Aorta (tissue), 5 donors: Measurements from ENCODE around the gene IFIT2. TPM values are rescaled to one million over a fixed set of nuclear protein-coding genes. Genes with fewer than 3 reads are reported as not detected.

Source experiments
- ATAC-seq: fragments of 200-7000 bp; cut with Tn5 transposase; one replicate; pipeline ENCODE4 v1.9.1; 2022; ENCODE audit warnings: moderate library complexity; ENCODE audit not compliant: low FRiP score
- DNase-seq, 2 donors: peaks; one replicate each; pipeline ENCODE4 v3.0.0-alpha.2; 2020
- H3K27ac ChIP-seq, 2 donors: one replicate each; pipeline ENCODE4 v1.5.1; 2013; ENCODE audit warnings: low read length in 2 of 2, mild to moderate bottlenecking in 2 of 2, moderate library complexity in 2 of 2, control low read depth in 1 of 2, inconsistent platforms in 1 of 2, low read depth in 1 of 2
- H3K27me3 ChIP-seq, 2 donors: one replicate each; pipeline ENCODE4 v1.6.1; 2013; ENCODE audit warnings: control low read depth in 1 of 2, low read length in 1 of 2, mild to moderate bottlenecking in 1 of 2, moderate library complexity in 1 of 2; ENCODE audit not compliant: insufficient read depth in 2 of 2, control insufficient read depth in 1 of 2
- H3K36me3 ChIP-seq, 2 donors: one replicate each; pipeline ENCODE4 v1.6.1; 2013; ENCODE audit warnings: control low read depth in 1 of 2, low read length in 1 of 2, mild to moderate bottlenecking in 1 of 2; ENCODE audit not compliant: insufficient read depth in 2 of 2, control insufficient read depth in 1 of 2
- H3K4me1 ChIP-seq, 2 donors: one replicate each; pipeline ENCODE4 v1.6.1; 2013; ENCODE audit warnings: low read length in 2 of 2, control low read depth in 1 of 2, mild to moderate bottlenecking in 1 of 2, moderate library complexity in 1 of 2; ENCODE audit not compliant: insufficient read depth in 2 of 2, control insufficient read depth in 1 of 2
- H3K4me3 ChIP-seq, 2 donors: one replicate each; pipeline ENCODE4 v1.5.1; 2013; ENCODE audit warnings: low read length in 2 of 2, control low read depth in 1 of 2, mild to moderate bottlenecking in 1 of 2
- H3K9me3 ChIP-seq: one replicate; pipeline ENCODE4 v1.6.1; 2013; ENCODE audit warnings: mild to moderate bottlenecking, low read length; ENCODE audit not compliant: control insufficient read depth
- WGBS, 2 donors: extraction: QIAGEN DNeasy Blood & Tissue Kit; methylation state at CpG; one replicate each; pipeline ENCODE4 v1.1.7; 2013; 5-methylcytosine and 5-hydroxymethylcytosine counted together
- intact Hi-C, 2 donors: fragments of 100-400 bp; cut with DNase I; formaldehyde crosslinking; loops; one replicate each; pipeline versions ENCODE4 v1.14.2 to v1.15.0; 2022
- polyA plus RNA-seq, 2 donors: library from polyadenylated mRNA; stranded (reverse); fragments of 200-250 nt; gene quantifications; one replicate each; pipeline ENCODE4 v1.2.3, GENCODE V29; 2013
- total RNA-seq, 2 donors: library from RNA; stranded (reverse); fragmentation: NEBNext Ultra II Directional; extraction: Animal tissue kit (Norgen Biotek cat#: 25700); gene quantifications; one replicate each; pipeline ENCODE4 v1.2.1, GENCODE V29; 2021
- donor health status: healthy with polysubstance abuse.
- donor health status: Bipolar disorder and iron deficiency.
- donor health status: DM: no; HTN: no; CAD: no.
- donor health status: DM: no; HTN: no; CAD: no.
- donor health status: DM: yes; HTN: yes; CAD: no.

IFIT2 gene
- total and polyA plus RNA-seq, 4 donors: 4.6 to 11.9 (median 11.0) TPM

DNA sequence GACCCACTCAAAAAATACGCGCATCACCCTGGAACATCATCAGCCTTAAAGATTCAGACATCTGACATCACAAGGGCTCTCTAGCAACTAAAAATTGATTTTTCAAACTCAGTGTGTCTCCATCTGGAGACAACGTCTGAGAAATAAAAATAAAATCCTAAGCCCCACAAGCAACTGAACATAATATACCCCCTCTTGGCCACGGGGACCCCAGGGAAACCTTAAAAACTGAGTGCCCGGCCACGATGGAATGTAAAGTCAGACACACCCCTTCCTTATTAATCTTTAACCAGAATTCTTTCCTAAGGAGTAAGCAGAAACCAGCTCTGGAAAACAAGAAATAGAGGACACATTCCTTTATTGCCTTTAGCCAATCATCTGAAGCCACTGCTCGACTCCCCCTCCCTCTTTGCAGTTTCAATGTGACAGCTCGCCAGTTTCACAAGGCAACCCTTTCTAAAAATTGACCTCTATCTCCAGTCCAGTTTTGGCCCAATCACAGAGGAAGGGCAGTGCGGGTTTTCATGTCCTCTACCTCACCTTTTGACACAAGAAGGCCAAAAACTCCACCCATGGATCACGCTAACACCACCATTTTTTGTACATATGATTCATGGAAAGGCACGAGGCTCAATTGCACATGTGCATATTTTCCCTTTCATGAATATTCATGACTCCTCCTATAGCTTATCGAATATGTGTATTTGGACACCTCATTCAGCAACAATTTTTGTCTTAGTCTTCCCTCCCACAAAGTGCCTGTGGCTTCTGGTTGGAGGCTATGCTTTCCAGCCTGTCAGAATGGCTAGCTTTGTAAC, 50.1 kb downstream of the IFIT2 start:
- H3K36me3 ChIP-seq: no peaks in the 10 kb centered on the region
- H3K4me3 ChIP-seq: no peak overlapping the region
- 9 to 11% methylated on average over 12 of the region's 12 CpGs for WGBS, 2 donors
- no peaks in the 10 kb centered on the region for H3K9me3 ChIP-seq
- DNase-seq (peak in 1 of 2 donors; percentile 59), ATAC-seq (peak; percentile 61)
- peaks cover 0 to 4% of the 10 kb centered on the region in 2 donors for H3K4me1 ChIP-seq
- H3K27ac ChIP-seq: peak overlapping the region; percentile 99
- intact Hi-C loops: loop anchor here in 1 of 2 donors (5.0 kb wide), 1 partner anchor 70 kb away; no protein-coding TSS in a partner anchor
- H3K27me3 ChIP-seq: no peaks in the 10 kb centered on the region

DNA sequence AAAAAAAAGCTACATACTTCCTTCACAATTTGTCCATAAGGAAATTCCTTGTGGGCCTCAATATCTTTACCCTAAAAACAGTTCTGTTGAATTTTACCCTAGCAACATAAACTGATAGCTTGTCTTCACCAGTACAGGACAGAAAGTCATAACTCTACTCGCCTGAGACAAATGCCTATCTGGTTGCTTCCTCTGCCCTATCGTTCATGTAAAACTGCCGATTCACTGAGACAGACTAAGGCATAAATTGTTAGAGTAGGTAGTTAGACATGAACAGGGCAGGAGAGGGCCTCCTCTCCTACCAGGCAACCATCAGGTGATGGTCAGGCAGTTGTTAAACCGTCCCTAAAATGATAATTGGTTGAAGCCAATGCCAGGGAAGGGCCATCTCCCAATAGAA, 51.0 kb downstream of the IFIT2 start:
- H3K27me3 ChIP-seq: no peaks in the 10 kb centered on the region
- no peak overlapping the region for H3K27ac ChIP-seq
- H3K4me3 ChIP-seq: no peak overlapping the region
- no peaks in the 10 kb centered on the region for H3K9me3 ChIP-seq
- intact Hi-C loops: loop anchor here in 1 of 2 donors (5.0 kb wide), 1 partner anchor 71 kb away; no protein-coding TSS in a partner anchor
- H3K4me1 ChIP-seq: peaks cover 0 to 4% of the 10 kb centered on the region in 2 donors
- no peaks in the 10 kb centered on the region for H3K36me3 ChIP-seq
- DNase-seq (no peak), ATAC-seq (no peak)
- WGBS, 2 donors: 93 to 95% methylated on average over 4 of the region's 4 CpGs

DNA sequence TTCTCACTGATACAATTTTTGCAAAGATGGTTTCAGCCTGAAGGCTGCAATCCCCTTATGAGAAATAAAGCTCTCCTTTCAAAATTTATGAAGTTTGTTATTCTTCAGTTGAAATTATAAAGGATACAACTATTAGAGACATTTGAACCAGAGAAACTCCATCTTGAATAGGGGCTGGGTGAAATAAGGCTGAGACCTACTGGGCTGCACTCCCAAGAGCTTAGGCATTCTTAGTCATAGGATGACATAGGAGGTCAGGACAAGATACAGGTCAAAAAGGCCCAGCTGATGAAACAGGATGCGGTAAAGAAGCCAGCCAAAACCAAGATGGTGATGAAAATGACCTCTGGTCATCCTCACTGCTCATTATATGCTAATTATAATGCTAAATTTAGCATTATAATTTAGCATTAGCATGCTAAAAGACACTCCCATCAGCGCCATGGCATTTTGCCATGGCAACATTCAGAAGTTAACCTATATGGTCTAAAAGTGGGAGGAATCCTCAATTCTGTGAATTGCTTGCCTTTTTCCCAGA, 53.6 kb downstream of the IFIT2 start:
- Histone ChIP-seq H3K27ac (no peak overlapping the region), H3K4me3 (no peak overlapping the region), H3K9me3 (no peaks in the 10 kb centered on the region), H3K36me3 (no peaks in the 10 kb centered on the region), H3K4me1 (peaks cover 0 to 4% of the 10 kb centered on the region in 2 donors), H3K27me3 (no peaks in the 10 kb centered on the region)
- no peak for DNase-seq
- intact Hi-C loops: no loop called here
- ATAC-seq: no peak
- WGBS, 2 donors: 99 to 100% methylated on average over 2 of the region's 2 CpGs

DNA sequence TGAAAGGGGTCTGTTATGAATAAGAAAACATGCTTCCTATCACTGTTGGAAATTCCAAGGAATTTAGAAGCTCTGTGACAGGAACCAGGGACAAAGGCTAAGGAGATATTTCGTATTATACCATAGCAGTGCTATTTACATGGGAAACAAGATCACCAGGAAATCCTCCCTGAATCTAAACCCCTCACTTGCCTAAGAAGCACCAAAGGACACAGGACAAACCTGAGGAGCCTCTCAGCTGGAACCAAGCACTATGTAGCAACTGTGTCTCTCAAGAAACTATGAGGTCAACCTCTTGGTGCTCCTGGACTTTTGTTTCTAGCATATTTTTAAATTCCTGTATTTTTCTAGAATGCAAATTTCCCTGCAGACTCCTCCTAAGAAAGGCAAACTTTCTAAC, 55.2 kb downstream of the IFIT2 start:
- Histone ChIP-seq H3K36me3 (no peaks in the 10 kb centered on the region), H3K27me3 (no peaks in the 10 kb centered on the region), H3K9me3 (no peaks in the 10 kb centered on the region), H3K27ac (no peak overlapping the region), H3K4me3 (no peak overlapping the region), H3K4me1 (no peaks in the 10 kb centered on the region)
- intact Hi-C loops: no loop called here
- ATAC-seq (no peak), DNase-seq (no peak)
- 46 to 61% methylated on average over 1 of the region's 1 CpG for WGBS, 2 donors

DNA sequence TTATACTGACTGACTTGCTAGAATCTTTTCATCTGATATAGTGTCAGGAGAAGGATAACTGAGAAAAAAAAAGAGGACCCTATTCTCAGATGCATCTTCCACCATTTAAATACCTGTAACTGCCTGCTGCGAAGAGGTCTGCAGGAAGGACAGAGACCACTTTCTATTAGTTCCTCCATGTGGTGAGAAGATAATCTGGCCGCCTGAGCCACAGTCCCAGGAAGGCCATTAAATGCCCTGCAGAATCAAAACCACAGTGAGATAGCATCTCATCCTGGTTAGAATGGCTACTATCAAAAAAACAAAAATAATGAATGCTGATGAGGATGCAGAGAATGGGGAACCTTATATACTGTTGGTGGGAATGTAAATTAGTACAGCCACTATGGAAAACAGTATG, 56.1 kb downstream of the IFIT2 start:
- DNase-seq: no peak
- intact Hi-C loops: no loop called here
- ATAC-seq: no peak
- no peaks in the 10 kb centered on the region for H3K9me3 ChIP-seq
- H3K27ac ChIP-seq: no peak overlapping the region
- no peak overlapping the region for H3K4me3 ChIP-seq
- H3K27me3 ChIP-seq: no peaks in the 10 kb centered on the region
- H3K4me1 ChIP-seq: no peaks in the 10 kb centered on the region
- H3K36me3 ChIP-seq: no peaks in the 10 kb centered on the region
- WGBS, 2 donors: 95 to 98% methylated on average over 2 of the region's 2 CpGs

Other genes starting within 250 kb of the IFIT2 start
- 1 to 10 TPM; 1.7 to 2.4 TPM for gene CH25H, start 94.7 kb upstream of the IFIT2 start, total RNA-seq
- gene CH25H, start 94.7 kb upstream of the IFIT2 start, polyA plus RNA-seq: 1 to 10 TPM in 1 of 2 donors, not detected in 1; 1.0 TPM
- gene LIPA, start 50.3 kb upstream of the IFIT2 start, total RNA-seq: 10 to 100 TPM; 55.5 to 83.3 TPM
- 10 to 100 TPM; 26.3 to 58.0 TPM for gene LIPA, start 50.3 kb upstream of the IFIT2 start, polyA plus RNA-seq
- 10 to 100 TPM; 14.2 to 19.0 TPM for gene IFIT3, start 26.0 kb downstream of the IFIT2 start, total RNA-seq
- 10 to 100 TPM; 15.0 to 15.7 TPM for gene IFIT3, start 26.0 kb downstream of the IFIT2 start, polyA plus RNA-seq
- under 1 TPM; 0.16 to 0.87 TPM for gene IFIT1B, start 76.0 kb downstream of the IFIT2 start, total RNA-seq
- not detected for gene IFIT1B, start 76.0 kb downstream of the IFIT2 start, polyA plus RNA-seq
- 10 to 100 TPM; 13.2 to 17.9 TPM for gene IFIT1, start 90.6 kb downstream of the IFIT2 start, total RNA-seq
- gene IFIT1, start 90.6 kb downstream of the IFIT2 start, polyA plus RNA-seq: 10 to 100 TPM; 13.6 to 17.7 TPM
- gene IFIT5, start 112.5 kb downstream of the IFIT2 start, total RNA-seq: 10 to 100 TPM; 18.5 to 19.0 TPM
- 10 to 100 TPM; 13.3 to 14.3 TPM for gene IFIT5, start 112.5 kb downstream of the IFIT2 start, polyA plus RNA-seq
- under 1 TPM; 0.21 to 0.45 TPM for gene SLC16A12, start 233.5 kb downstream of the IFIT2 start, total RNA-seq
- 1 to 10 TPM in 1 of 2 donors, under 1 TPM in 1; 0.63 to 6.7 TPM for gene SLC16A12, start 233.5 kb downstream of the IFIT2 start, polyA plus RNA-seq